ENCODE data around the gene SLC38A3. TPM values are rescaled to one million over a fixed set of nuclear protein-coding genes. Genes with fewer than 3 reads are reported as not detected.

The SLC38A3 gene
- total RNA-seq, 1 donor from 2014 or later, result 0.17 TPM

DNA sequence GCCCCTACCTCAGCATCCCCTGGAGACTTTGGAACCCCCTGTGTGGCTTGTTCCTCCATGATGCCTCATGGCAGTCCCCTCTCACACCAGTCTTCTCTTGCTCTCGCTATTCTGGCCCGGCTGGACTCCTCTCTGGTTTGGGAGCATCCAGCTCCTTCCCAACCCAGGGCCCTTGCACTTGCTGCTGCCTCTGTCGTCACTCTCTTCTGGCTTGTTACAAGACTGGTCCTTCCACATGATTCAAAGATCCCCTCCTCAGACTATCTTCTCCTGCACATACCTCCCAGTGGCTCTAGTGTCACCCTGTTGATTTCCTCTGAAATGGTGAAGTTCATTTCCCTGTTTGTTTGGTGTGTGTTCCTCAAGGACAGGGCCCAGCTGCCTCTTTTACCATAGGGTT lies 24.4 kb downstream of the SLC38A3 start:
- Mint-ChIP-seq H3K4me1 (peaks cover 71% of the 10 kb centered on the region), H3K27me3 (ENCODE audit: insufficient read depth, low read depth) (peaks cover 15% of the 10 kb centered on the region), H3K4me3 (peak overlapping the region; percentile 25), H3K9me3 (no peaks in the 10 kb centered on the region), H3K27ac (peak overlapping the region; percentile 20), H3K36me3 (peaks cover 5% of the 10 kb centered on the region)
- Histone ChIP-seq H3K4me1 (peaks cover 38% of the 10 kb centered on the region), H2AFZ (replicated peaks) (no peak overlapping the region), H3K27me3 (peaks cover 12% of the 10 kb centered on the region), H3K4me3 (no peak overlapping the region), H3K27ac (no peak overlapping the region), H3K4me2 (no peak overlapping the region), H3K36me3 (no peaks in the 10 kb centered on the region), H4K20me1 (ENCODE audit: low read depth) (no peaks in the 10 kb centered on the region), H3K9ac (no peak overlapping the region), H3F3A (ENCODE audit: low read depth) (peaks cover 14% of the 10 kb centered on the region), H3K79me2 (ENCODE audit: low read depth) (no peaks in the 10 kb centered on the region), H3K9me3 (ENCODE audit: low read depth) (no peaks in the 10 kb centered on the region)
- DNase-seq (ENCODE audit: low spot score), result no peak
- TF ChIP-seq EZH2 (IDR thresholded peaks at IDR 0.05) (no peak), EZH2phosphoT487 (IDR thresholded peaks at IDR 0.05) (no peak)
- TF ChIP-seq, protein P1, sequence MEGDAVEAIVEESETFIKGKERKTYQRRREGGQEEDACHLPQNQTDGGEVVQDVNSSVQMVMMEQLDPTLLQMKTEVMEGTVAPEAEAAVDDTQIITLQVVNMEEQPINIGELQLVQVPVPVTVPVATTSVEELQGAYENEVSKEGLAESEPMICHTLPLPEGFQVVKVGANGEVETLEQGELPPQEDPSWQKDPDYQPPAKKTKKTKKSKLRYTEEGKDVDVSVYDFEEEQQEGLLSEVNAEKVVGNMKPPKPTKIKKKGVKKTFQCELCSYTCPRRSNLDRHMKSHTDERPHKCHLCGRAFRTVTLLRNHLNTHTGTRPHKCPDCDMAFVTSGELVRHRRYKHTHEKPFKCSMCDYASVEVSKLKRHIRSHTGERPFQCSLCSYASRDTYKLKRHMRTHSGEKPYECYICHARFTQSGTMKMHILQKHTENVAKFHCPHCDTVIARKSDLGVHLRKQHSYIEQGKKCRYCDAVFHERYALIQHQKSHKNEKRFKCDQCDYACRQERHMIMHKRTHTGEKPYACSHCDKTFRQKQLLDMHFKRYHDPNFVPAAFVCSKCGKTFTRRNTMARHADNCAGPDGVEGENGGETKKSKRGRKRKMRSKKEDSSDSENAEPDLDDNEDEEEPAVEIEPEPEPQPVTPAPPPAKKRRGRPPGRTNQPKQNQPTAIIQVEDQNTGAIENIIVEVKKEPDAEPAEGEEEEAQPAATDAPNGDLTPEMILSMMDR (IDR thresholded peaks at IDR 0.05), result no peak

DNA sequence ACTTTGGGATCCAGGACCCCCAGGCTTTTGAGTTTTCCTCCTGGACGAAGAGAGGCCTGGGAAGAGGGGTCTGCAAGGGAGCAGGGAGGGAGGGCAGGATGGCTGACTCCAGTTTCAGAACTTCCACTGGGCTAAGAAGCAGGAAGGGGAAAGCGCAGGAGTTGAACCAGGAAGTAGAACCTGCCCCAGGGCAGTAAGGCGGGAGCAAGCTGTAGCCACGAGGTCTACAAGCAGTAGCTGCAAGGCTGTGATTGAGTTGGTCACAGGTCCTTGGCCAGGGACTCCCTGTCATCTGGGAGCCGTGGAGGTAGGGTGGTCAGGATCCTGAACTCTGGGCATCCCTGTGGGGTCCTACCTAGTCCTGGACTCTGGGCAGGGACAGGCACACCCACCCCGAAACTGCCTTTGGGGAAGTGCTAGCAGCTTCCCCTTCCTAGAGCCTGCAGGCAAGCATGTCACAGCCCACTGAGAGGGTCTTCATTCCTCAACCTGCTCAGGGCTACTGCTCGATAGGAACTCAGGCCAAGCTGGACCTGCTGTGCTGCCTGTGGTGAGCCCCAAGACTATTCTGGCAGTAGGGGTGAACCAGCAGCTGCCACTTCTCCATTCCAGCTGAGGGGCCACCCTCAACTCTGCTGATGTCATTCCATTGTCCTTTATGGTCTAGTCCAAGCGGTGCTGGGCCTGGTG lies 25.2 kb downstream of the SLC38A3 start:
- Mint-ChIP-seq H3K4me3 (peak overlapping the region; percentile 58), H3K36me3 (peaks cover 5% of the 10 kb centered on the region), H3K27ac (peak overlapping the region; percentile 20), H3K27me3 (ENCODE audit: insufficient read depth, low read depth) (peaks cover 14% of the 10 kb centered on the region), H3K9me3 (no peaks in the 10 kb centered on the region), H3K4me1 (peaks cover 68% of the 10 kb centered on the region)
- Histone ChIP-seq H3K27me3 (peaks cover 12% of the 10 kb centered on the region), H3K9me3 (ENCODE audit: low read depth) (no peaks in the 10 kb centered on the region), H3K4me3 (no peak overlapping the region), H3K27ac (no peak overlapping the region), H3F3A (ENCODE audit: low read depth) (peaks cover 22% of the 10 kb centered on the region), H3K79me2 (ENCODE audit: low read depth) (no peaks in the 10 kb centered on the region), H3K4me2 (no peak overlapping the region), H3K9ac (no peak overlapping the region), H3K4me1 (peaks cover 38% of the 10 kb centered on the region), H2AFZ (replicated peaks) (no peak overlapping the region), H4K20me1 (ENCODE audit: low read depth) (no peaks in the 10 kb centered on the region), H3K36me3 (no peaks in the 10 kb centered on the region)
- DNase-seq (ENCODE audit: low spot score), result no peak
- no peak for TF ChIP-seq EZH2phosphoT487 (IDR thresholded peaks at IDR 0.05)
- no peak for TF ChIP-seq EZH2 (IDR thresholded peaks at IDR 0.05)
- TF ChIP-seq, protein P1 (IDR thresholded peaks at IDR 0.05), result no peak

DNA sequence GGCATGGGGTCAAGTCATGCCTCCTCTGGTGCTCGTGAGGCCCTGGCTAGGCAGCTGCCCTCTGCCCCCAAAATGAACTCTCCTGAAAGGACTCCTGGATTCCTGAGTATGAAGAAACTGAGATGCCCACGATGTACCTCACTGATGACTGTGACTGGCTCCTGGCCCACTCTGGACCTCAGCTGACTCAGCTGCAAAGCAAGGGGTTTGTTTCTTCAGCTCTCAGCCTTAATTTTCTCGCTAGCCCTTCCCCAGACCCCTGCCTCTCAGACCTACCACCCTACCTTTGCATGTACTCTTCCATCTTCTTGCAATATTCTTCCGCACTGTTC lies 25.7 kb downstream of the SLC38A3 start:
- Histone ChIP-seq H2AFZ (replicated peaks) (no peak overlapping the region), H3K36me3 (no peaks in the 10 kb centered on the region), H3K79me2 (ENCODE audit: low read depth) (no peaks in the 10 kb centered on the region), H3K27ac (no peak overlapping the region), H3K4me1 (peaks cover 38% of the 10 kb centered on the region), H3K9me3 (ENCODE audit: low read depth) (no peaks in the 10 kb centered on the region), H3K4me3 (no peak overlapping the region), H4K20me1 (ENCODE audit: low read depth) (no peaks in the 10 kb centered on the region), H3K9ac (no peak overlapping the region), H3K4me2 (peak overlapping the region; percentile 45), H3K27me3 (peaks cover 12% of the 10 kb centered on the region), H3F3A (ENCODE audit: low read depth) (peaks cover 26% of the 10 kb centered on the region)
- no peaks in the 10 kb centered on the region for H3K9me3 Mint-ChIP-seq
- peaks cover 13% of the 10 kb centered on the region for H3K27me3 Mint-ChIP-seq (ENCODE audit: insufficient read depth, low read depth)
- DNase-seq (ENCODE audit: low spot score), result no peak
- TF ChIP-seq EZH2phosphoT487 (IDR thresholded peaks at IDR 0.05) (no peak), EZH2 (IDR thresholded peaks at IDR 0.05) (no peak)
- TF ChIP-seq, protein P1 (IDR thresholded peaks at IDR 0.05), result no peak
- no peak overlapping the region for H3K4me3 Mint-ChIP-seq
- H3K27ac Mint-ChIP-seq, result peak overlapping the region; percentile 20
- H3K4me1 Mint-ChIP-seq, result peaks cover 70% of the 10 kb centered on the region
- peaks cover 5% of the 10 kb centered on the region for H3K36me3 Mint-ChIP-seq

Data from neural progenitor cell (in vitro differentiated cells).